Endothelial cell of umbilical vein (primary cell): ENCODE data around the gene DBF4. TPM values are rescaled to one million over a fixed set of nuclear protein-coding genes. Genes with fewer than 3 reads are reported as not detected.

Source experiments
- Bru-seq: library from RNA; stranded (reverse); fragments of 400-500 nt; gene quantifications from one replicate; lab custom pipeline; 2021; lab: Mats Ljungman, UMichigan
- BruChase-seq, 2 experiments: library from RNA; stranded (reverse); fragments of 400-500 nt; gene quantifications; one replicate each; lab custom pipeline; 2021; lab: Mats Ljungman, UMichigan
- BruUV-seq: library from RNA; stranded (reverse); fragments of 400-500 nt; replicated peaks from 2 replicates; lab custom pipeline; 2021; lab: Mats Ljungman, UMichigan
- CTCF ChIA-PET: fragments of 300-600, 350-600 bp; sonication (Branson Sonifier 250); formaldehyde crosslinking; loops from one replicate; lab custom pipeline; 2021; ENCODE audit warnings: antibody characterized with exemption, inconsistent platforms; lab: Charles Lee
- POLR2A ChIA-PET: fragments of 300-600, 350-600 bp; sonication (Branson Sonifier 250); formaldehyde crosslinking; loops from one replicate; lab custom pipeline; 2021; ENCODE audit warnings: antibody characterized with exemption, inconsistent platforms; lab: Charles Lee
- DNase-seq: peaks from one replicate; pipeline ENCODE4 v3.0.0-alpha.2; 2011; ENCODE audit warnings: low read depth, low spot score
- FAIRE-seq: peaks from 2 replicates; lab custom pipeline; 2011; peaks lifted over from hg19 to GRCh38; lab: Jason Lieb, UNC
- H2AFZ ChIP-seq: 2 replicates; pipeline ENCODE4 v1.6.0; 2012; ENCODE audit warnings: low read depth, low read length, control low read depth, inconsistent platforms
- H3K27ac ChIP-seq: 2 replicates; pipeline ENCODE4 v1.5.1; 2011; ENCODE audit warnings: low read depth, mild to moderate bottlenecking, control low read depth, low read length, moderate library complexity; ENCODE audit not compliant: insufficient read depth
- H3K27me3 ChIP-seq, 2 experiments: 2 replicates each; pipeline versions ENCODE4 v1.6.0 to v1.6.1; 2011; ENCODE audit warnings: low read length in 2 of 2, mixed read lengths in 1 of 2; ENCODE audit not compliant: control insufficient read depth in 2 of 2, insufficient read depth in 2 of 2
- H3K36me3 ChIP-seq, 2 experiments: 2 replicates in 1 of 2; 3 replicates in 1 of 2; pipeline ENCODE4 v1.5.1; 2011; ENCODE audit warnings: low read length in 2 of 2, mild to moderate bottlenecking in 1 of 2, moderate library complexity in 1 of 2; ENCODE audit not compliant: control insufficient read depth in 2 of 2, insufficient read depth in 2 of 2; ENCODE audit errors: extremely low read depth in 1 of 2
- H3K4me1 ChIP-seq: 3 replicates; pipeline ENCODE4 v1.5.1; 2011; ENCODE audit warnings: mild to moderate bottlenecking, low read length; ENCODE audit not compliant: control insufficient read depth, insufficient read depth; ENCODE audit errors: extremely low read depth
- H3K4me2 ChIP-seq: 2 replicates; pipeline ENCODE4 v1.6.1; 2011; ENCODE audit warnings: low read length, control low read depth, mixed read lengths; ENCODE audit not compliant: insufficient read depth
- H3K4me3 ChIP-seq, 3 experiments: fragments of 200-600 bp in 1 of 3; sonication (generic), shearing (Covaris generic) in 1 of 3; replicated peaks in 1 of 3; 2 replicates each; pipeline ENCODE4 v1.5.1; 2011 to 2016; ENCODE audit warnings: control low read depth in 3 of 3, low read length in 3 of 3, mild to moderate bottlenecking in 2 of 3, inconsistent platforms in 1 of 3, low read depth in 1 of 3, moderate library complexity in 1 of 3; ENCODE audit not compliant: insufficient read depth in 1 of 3
- H3K79me2 ChIP-seq: 2 replicates; pipeline ENCODE4 v1.6.0; 2012; ENCODE audit warnings: low read length, inconsistent platforms; ENCODE audit not compliant: control insufficient read depth, insufficient read depth
- H3K9ac ChIP-seq: replicated peaks from 2 replicates; pipeline ENCODE3; 2011; ENCODE audit warnings: low read length, control low read depth; ENCODE audit not compliant: insufficient read depth; ENCODE audit errors: extremely low read depth
- H3K9me1 ChIP-seq: replicated peaks from 3 replicates; pipeline ENCODE4 v1.6.0; 2011; ENCODE audit warnings: mild to moderate bottlenecking, low read length; ENCODE audit not compliant: control insufficient read depth, insufficient read depth; ENCODE audit errors: extremely low read depth
- H3K9me3 ChIP-seq: replicated peaks from 2 replicates; pipeline ENCODE4 v1.5.1; 2012; ENCODE audit warnings: low read length, inconsistent platforms; ENCODE audit not compliant: control insufficient read depth, insufficient read depth
- H4K20me1 ChIP-seq: replicated peaks from 2 replicates; pipeline ENCODE3; 2011; ENCODE audit warnings: mild to moderate bottlenecking, low read length; ENCODE audit not compliant: control insufficient read depth, insufficient read depth; ENCODE audit errors: extremely low read depth
- EZH2 ChIP-seq: IDR thresholded peaks from 2 replicates; pipeline ENCODE4 v1.6.1; 2012; ENCODE audit warnings: borderline replicate concordance, low read depth, mild to moderate bottlenecking, moderate library complexity, low read length, inconsistent platforms; ENCODE audit not compliant: severe bottlenecking
- FOS ChIP-seq: IDR thresholded peaks from 2 replicates; pipeline ENCODE4 v1.6.1; 2011; ENCODE audit warnings: mild to moderate bottlenecking, low read length, moderate library complexity, borderline replicate concordance; ENCODE audit not compliant: insufficient read depth
- GATA2 ChIP-seq: IDR thresholded peaks from 2 replicates; pipeline ENCODE4 v1.7.0; 2011; ENCODE audit warnings: low read depth, mild to moderate bottlenecking, moderate library complexity, mixed read lengths, low read length; ENCODE audit not compliant: insufficient read length, insufficient read depth
- JUN ChIP-seq: IDR thresholded peaks from 2 replicates; pipeline ENCODE4 v1.6.1; 2011; ENCODE audit warnings: borderline replicate concordance, low read depth; ENCODE audit not compliant: insufficient read length, insufficient read depth
- MYC ChIP-seq: IDR thresholded peaks from one replicate; pipeline ENCODE4 v1.6.1; 2011; ENCODE audit warnings: mild to moderate bottlenecking, low read depth, low read length
- POLR2A ChIP-seq: IDR thresholded peaks from 2 replicates; pipeline ENCODE4 v1.6.1; 2012; ENCODE audit warnings: low read depth, mild to moderate bottlenecking, control low read depth, low read length
- POLR2AphosphoS5 ChIP-seq: IDR thresholded peaks from 2 replicates; pipeline ENCODE4 v1.6.1; 2012; ENCODE audit warnings: low read depth, mild to moderate bottlenecking, control low read depth, low read length, moderate library complexity; ENCODE audit not compliant: insufficient read depth
- dilution Hi-C: fragments of 300-500 bp; cut with MboI; formaldehyde crosslinking; loops from one replicate; pipeline ENCODE4 v1.15.0; 2019; ENCODE audit warnings: low sequenced_read_pairs; ENCODE audit not compliant: extremely low pct_ligation_motif_present
- intact Hi-C: fragments of 100-400 bp; cut with micrococcal nuclease; formaldehyde crosslinking; loops from one replicate; pipeline ENCODE4 v1.10.0; 2022
- long read RNA-seq: library from polyadenylated mRNA; stranded (forward); transcript quantifications from one replicate; pipeline ENCODE4 v2.0.0, GENCODE V29; 2021
- polyA minus RNA-seq, 3 experiments: library from RNA; depleted of rRNA, polyadenylated mRNA; stranded (reverse); fragments of >200 nt; gene quantifications; 1 replicate in 1 of 3; 2 replicates in 2 of 3; pipeline ENCODE4 v1.2.3, GENCODE V29; 2011
- polyA plus RNA-seq, 4 experiments: library from polyadenylated mRNA; depleted of rRNA in 3 of 4; stranded (reverse) in 3 of 4; unstranded in 1 of 4; fragments of >200 nt; gene quantifications; 2 replicates each; pipeline versions ENCODE4 v1.2.1 to v1.2.3, GENCODE V29; 2011 to 2012; ENCODE audit warnings: missing spikeins in 1 of 4
- total RNA-seq: library from RNA; stranded (reverse); gene quantifications from 2 replicates; pipeline ENCODE4 v1.2.3, GENCODE V29; 2021
- TF ChIP-seq, protein P1 (sequence below): IDR thresholded peaks from 2 replicates; pipeline ENCODE4 v1.6.1; 2011; ENCODE audit not compliant: insufficient read depth, insufficient read length
- TF ChIP-seq, protein P2 (sequence below), 2 donors: IDR thresholded peaks; 1 replicate in 1 of 2; 2 replicates in 1 of 2; pipeline ENCODE4 v1.5.1; 2011; ENCODE audit warnings: low read length in 2 of 2, mild to moderate bottlenecking in 2 of 2, moderate library complexity in 2 of 2, control low read depth in 1 of 2, inconsistent platforms in 1 of 2, low read depth in 1 of 2; ENCODE audit not compliant: insufficient read depth in 1 of 2; ENCODE audit errors: extremely low read depth in 1 of 2

DBF4 gene, protein sequence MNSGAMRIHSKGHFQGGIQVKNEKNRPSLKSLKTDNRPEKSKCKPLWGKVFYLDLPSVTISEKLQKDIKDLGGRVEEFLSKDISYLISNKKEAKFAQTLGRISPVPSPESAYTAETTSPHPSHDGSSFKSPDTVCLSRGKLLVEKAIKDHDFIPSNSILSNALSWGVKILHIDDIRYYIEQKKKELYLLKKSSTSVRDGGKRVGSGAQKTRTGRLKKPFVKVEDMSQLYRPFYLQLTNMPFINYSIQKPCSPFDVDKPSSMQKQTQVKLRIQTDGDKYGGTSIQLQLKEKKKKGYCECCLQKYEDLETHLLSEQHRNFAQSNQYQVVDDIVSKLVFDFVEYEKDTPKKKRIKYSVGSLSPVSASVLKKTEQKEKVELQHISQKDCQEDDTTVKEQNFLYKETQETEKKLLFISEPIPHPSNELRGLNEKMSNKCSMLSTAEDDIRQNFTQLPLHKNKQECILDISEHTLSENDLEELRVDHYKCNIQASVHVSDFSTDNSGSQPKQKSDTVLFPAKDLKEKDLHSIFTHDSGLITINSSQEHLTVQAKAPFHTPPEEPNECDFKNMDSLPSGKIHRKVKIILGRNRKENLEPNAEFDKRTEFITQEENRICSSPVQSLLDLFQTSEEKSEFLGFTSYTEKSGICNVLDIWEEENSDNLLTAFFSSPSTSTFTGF
- 35.8 and 39.7 TPM in 2 replicates for total RNA-seq
- 2.6 and 3.7 TPM in 2 replicates for polyA plus RNA-seq
- polyA plus RNA-seq (2011; cell fraction: cytosol; rRNA removed), result 7.7 TPM in 2 replicates
- 7.9 and 14.4 TPM in 2 replicates for polyA plus RNA-seq (2011; cell fraction: nucleus; rRNA removed)
- 13.0 and 35.6 TPM in 2 replicates for polyA plus RNA-seq (2012)
- polyA minus RNA-seq, result 3.9 and 4.9 TPM in 2 replicates
- 14.4 TPM for polyA minus RNA-seq (2011; cell fraction: cytosol; rRNA and poly(A)+ RNA removed)
- polyA minus RNA-seq (2011; cell fraction: nucleus; rRNA and poly(A)+ RNA removed), result 6.1 and 12.4 TPM in 2 replicates
- Bru-seq, nascent RNA, result percentile 86 among the genes with signal in this experiment
- BruChase-seq, experiment 1, labeled RNA remaining after a 6-hour chase, result percentile 70 among the genes with signal in this experiment
- BruChase-seq, experiment 2, labeled RNA remaining after a 2-hour chase, result percentile 88 among the genes with signal in this experiment
- long read RNA-seq, transcript DBF4-201 (12 exons, 3,907 nt), result major isoform, 27 of 69 reads
- long read RNA-seq, transcript DBF4-204 (12 exons, 2,342 nt), result minor isoform, 11 of 69 reads
- long read RNA-seq, partial matches to known transcripts, result 6 of 69 reads
- long read RNA-seq, other reads (novel, unspliced or antisense), result 25 of 69 reads

DNA sequence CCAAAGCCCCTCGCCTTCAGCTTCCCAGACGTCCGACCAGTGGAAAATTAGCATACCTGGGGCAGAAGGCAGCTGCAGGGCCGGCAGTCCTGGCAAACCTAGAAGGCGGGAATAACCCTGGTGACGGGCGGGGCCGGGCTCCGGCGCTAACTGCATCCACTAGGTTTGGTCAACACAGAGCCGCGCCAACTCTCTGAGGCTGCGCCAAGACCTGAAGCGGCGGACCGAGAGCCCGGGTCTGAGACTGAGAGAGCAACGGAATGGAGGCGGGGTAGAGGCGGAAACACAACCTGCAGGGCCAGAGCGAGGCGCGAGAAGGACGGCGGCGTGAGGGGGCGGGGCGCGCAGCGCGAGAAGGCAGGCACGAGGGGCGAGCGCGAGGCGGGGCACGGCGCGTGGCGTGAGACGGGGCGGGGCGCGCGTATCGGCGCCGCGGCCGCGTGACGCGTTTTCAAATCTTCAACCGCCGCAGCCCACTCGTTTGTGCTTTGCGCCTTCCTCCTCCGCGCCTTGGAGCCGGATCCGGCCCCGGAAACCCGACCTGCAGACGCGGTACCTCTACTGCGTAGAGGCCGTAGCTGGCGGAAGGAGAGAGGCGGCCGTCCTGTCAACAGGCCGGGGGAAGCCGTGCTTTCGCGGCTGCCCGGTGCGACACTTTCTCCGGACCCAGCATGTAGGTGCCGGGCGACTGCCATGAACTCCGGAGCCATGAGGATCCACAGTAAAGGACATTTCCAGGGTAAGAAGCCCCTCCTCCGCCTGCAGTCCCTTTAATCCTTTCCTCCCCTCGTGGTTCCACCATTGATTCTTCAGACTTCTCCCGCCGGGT, at the start of gene DBF4, which contains the start of gene SLC25A40:
Gene DBF4, plus strand, starts transcription at position 454 of the 829 bp plus-strand sequence. Its CDS starts 240 bp downstream, at position 694.
Gene SLC25A40, minus strand, starts transcription at position 321 of the 829 bp plus-strand sequence. CDS start 17,633 bp downstream, outside the sequence.
- Histone ChIP-seq H3K4me1 (peaks cover 17% of the 10 kb centered on the region), H3K36me3 (peaks cover 0 to 2% of the 10 kb centered on the region in 2 experiments), H4K20me1 (no peaks in the 10 kb centered on the region), H3K4me3 (peak within 1 kb of the TSS; percentile 93 to 100 (median 98)), H3K27me3 (no peaks in the 10 kb centered on the region), H3K9ac (peak within 1 kb of the TSS; percentile 79), H3K9me3 (no peaks in the 10 kb centered on the region), H3K4me2 (peak within 1 kb of the TSS; percentile 99), H3K9me1 (no peaks in the 10 kb centered on the region), H2AFZ (peak within 1 kb of the TSS; percentile 92), H3K27ac (peak within 1 kb of the TSS; percentile 61), H3K79me2 (peaks cover 80% of the 10 kb centered on the region)
- FAIRE-seq (peak; percentile 83), DNase-seq (peak; percentile 94)
- ChIA-PET CTCF (interaction anchor here (1.2 to 2.4 kb wide), 3 partner anchors 79 to 370 kb away, joined by 3 to 9 read pairs (median 5); no protein-coding TSS in a partner anchor), POLR2A (no interaction called here)
- dilution Hi-C loops, result no loop called here
- BruUV-seq, result no TSS peak
- intact Hi-C loops, result loop anchor here (1.0 to 5.0 kb wide), 6 partner anchors 77 to 723 kb away; partner anchors contain the start of genes DMTF1 and RUNDC3B
- peak; percentile 96 for TF ChIP-seq POLR2A
- TF ChIP-seq EZH2, result no peak
- TF ChIP-seq JUN, result no peak
- peak; percentile 95 for TF ChIP-seq POLR2AphosphoS5
- TF ChIP-seq MYC, result peak; percentile 83
- TF ChIP-seq GATA2, result no peak
- TF ChIP-seq, protein P1, sequence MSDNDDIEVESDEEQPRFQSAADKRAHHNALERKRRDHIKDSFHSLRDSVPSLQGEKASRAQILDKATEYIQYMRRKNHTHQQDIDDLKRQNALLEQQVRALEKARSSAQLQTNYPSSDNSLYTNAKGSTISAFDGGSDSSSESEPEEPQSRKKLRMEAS, result peak; percentile 85
- TF ChIP-seq FOS, result peak; percentile 15
- TF ChIP-seq, protein P2, sequence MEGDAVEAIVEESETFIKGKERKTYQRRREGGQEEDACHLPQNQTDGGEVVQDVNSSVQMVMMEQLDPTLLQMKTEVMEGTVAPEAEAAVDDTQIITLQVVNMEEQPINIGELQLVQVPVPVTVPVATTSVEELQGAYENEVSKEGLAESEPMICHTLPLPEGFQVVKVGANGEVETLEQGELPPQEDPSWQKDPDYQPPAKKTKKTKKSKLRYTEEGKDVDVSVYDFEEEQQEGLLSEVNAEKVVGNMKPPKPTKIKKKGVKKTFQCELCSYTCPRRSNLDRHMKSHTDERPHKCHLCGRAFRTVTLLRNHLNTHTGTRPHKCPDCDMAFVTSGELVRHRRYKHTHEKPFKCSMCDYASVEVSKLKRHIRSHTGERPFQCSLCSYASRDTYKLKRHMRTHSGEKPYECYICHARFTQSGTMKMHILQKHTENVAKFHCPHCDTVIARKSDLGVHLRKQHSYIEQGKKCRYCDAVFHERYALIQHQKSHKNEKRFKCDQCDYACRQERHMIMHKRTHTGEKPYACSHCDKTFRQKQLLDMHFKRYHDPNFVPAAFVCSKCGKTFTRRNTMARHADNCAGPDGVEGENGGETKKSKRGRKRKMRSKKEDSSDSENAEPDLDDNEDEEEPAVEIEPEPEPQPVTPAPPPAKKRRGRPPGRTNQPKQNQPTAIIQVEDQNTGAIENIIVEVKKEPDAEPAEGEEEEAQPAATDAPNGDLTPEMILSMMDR (IDR thresholded peaks at IDR 0.05; ENCODE audit: extremely low read depth in 1 of 2, insufficient read depth in 1 of 2, low read depth in 1 of 2, low read length in 2 of 2), result no peak
